Keratinocyte (primary cell): ENCODE results near the gene SPDYE16.
"Not testable (repeated sequence)": the region's sequence is repeated elsewhere in the genome, so short reads cannot be mapped to it uniquely, and the experiment has no call there.

Source experiments
- CTCF ChIP-seq, 3 experiments: IDR thresholded peaks in 1 of 3; conservative IDR thresholded peaks in 1 of 3; optimal IDR thresholded peaks in 1 of 3; 2 replicates in 2 of 3; 3 replicates in 1 of 3; pipeline versions ENCODE3 to v1.5.1; 2011; ENCODE audit warnings: low read length in 3 of 3, mild to moderate bottlenecking in 3 of 3, moderate library complexity in 2 of 3, control low read depth in 1 of 3, inconsistent platforms in 1 of 3; ENCODE audit not compliant: insufficient read depth in 2 of 3; ENCODE audit errors: extremely low read depth in 1 of 3
- EZH2 ChIP-seq: IDR thresholded peaks from one replicate; pipeline ENCODE4 v1.6.1; 2012; ENCODE audit warnings: inconsistent platforms, mild to moderate bottlenecking, low read length, moderate library complexity

DNA sequence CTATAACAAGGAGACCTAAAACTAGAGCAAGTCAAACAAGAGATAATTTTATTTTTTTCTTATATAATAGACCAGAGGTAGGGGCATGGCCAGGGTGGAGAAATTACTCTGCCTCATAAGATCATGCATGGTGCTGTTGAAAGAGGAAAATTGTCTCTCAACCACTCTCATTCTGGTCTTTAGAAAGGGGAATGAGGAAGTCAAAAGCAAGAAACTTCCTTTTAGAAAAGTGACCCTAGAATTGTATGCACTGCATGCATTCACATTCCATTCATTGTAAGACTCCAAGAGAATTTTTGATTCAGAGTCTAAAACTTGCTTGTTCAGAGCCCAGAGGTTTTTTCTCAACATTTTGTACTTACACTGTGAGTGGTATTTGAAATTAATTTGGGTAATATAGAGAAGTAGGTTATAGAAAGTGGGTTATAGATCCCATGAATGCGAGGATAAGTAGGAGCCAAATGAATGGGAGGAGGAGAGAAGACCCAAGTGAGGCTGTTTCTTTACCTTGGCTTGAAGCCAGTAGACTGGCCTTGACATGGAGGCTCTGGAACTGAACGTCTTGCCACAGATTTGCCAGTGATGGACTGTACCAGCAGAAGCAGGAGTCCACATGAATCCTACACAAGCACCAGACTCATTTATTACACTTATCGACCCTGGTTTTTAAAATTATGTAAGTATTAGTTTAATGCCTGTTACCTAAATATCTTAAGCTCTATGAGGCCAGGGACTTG lies 33.0 kb upstream of the SPDYE16 start:
- TF ChIP-seq CTCF (optimal IDR thresholded peaks at IDR 0.05 in 1 of 3, IDR thresholded peaks at IDR 0.05 in 1 of 3, conservative IDR thresholded peaks at IDR 0.05 in 1 of 3; ENCODE audit: extremely low read depth in 1 of 3, insufficient read depth in 2 of 3, low read length in 3 of 3); EZH2: not testable (repeated sequence)
